Mucosa of rectum (tissue), 2 donors: ENCODE measurements around the gene EFNA4.
A peak's percentile ranks its signal among the peaks of the same experiment; 100 is the strongest.

Source experiments
- H3K27ac ChIP-seq, 2 donors: one replicate each; pipeline ENCODE4 v1.7.0; 2013; ENCODE audit warnings: inconsistent platforms in 2 of 2, low read depth in 2 of 2, low read length in 2 of 2
- H3K27me3 ChIP-seq, 2 donors: one replicate each; pipeline ENCODE4 v1.7.0; 2013; ENCODE audit warnings: low read length in 2 of 2; ENCODE audit not compliant: control insufficient read depth in 2 of 2, insufficient read depth in 2 of 2
- H3K36me3 ChIP-seq, 2 donors: one replicate each; pipeline ENCODE4 v1.7.0; 2013; ENCODE audit warnings: low read length in 2 of 2; ENCODE audit not compliant: control insufficient read depth in 2 of 2, insufficient read depth in 2 of 2
- H3K4me1 ChIP-seq, 2 donors: one replicate each; pipeline ENCODE4 v1.7.0; 2013; ENCODE audit warnings: low read length in 2 of 2, mild to moderate bottlenecking in 1 of 2; ENCODE audit not compliant: control insufficient read depth in 2 of 2, insufficient read depth in 2 of 2
- H3K4me3 ChIP-seq, 2 donors: one replicate each; pipeline ENCODE4 v1.7.0; 2013; ENCODE audit warnings: low read length in 2 of 2
- H3K9ac ChIP-seq, 2 donors: one replicate each; pipeline ENCODE4 v1.7.0; 2013; ENCODE audit warnings: low read length in 2 of 2, low read depth in 1 of 2, mild to moderate bottlenecking in 1 of 2
- H3K9me3 ChIP-seq, 2 donors: one replicate each; pipeline ENCODE4 v1.7.0; 2013; ENCODE audit warnings: low read length in 2 of 2; ENCODE audit not compliant: control insufficient read depth in 2 of 2
- donor health status: healthy.
- donor health status: Normal muscosa, but diverticular disease.

Gene EFNA4

DNA sequence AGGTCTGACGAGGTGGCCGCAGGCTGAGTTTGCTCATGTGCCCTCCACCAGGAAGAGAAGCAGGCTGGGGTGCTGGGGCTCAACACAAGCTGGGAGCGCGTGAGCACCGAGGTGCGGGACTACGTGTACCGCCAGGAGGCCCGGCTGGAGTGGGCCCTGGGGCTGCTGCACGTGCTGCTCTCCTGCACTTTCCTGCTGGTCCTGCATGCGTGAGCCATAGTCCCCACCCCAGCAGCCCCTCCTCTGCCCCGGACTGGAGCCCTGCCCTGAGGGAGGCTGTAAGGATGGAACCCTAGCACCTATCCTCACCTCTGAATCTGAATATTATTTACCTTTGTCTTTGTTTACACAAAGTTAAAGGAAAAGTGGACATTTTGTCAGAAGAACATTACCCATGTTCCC lies 20.2 kb upstream of the EFNA4 start:
- no peaks in the 10 kb centered on the region for H3K27me3 ChIP-seq
- peak overlapping the region; percentile 48 to 74 for H3K9ac ChIP-seq
- H3K4me3 ChIP-seq = peak overlapping the region; percentile 33 to 36
- H3K4me1 ChIP-seq = peaks cover 38 to 44% of the 10 kb centered on the region in 2 donors
- H3K36me3 ChIP-seq = no peaks in the 10 kb centered on the region
- H3K9me3 ChIP-seq = no peaks in the 10 kb centered on the region
- H3K27ac ChIP-seq = peak overlapping the region; percentile 90 to 97

DNA sequence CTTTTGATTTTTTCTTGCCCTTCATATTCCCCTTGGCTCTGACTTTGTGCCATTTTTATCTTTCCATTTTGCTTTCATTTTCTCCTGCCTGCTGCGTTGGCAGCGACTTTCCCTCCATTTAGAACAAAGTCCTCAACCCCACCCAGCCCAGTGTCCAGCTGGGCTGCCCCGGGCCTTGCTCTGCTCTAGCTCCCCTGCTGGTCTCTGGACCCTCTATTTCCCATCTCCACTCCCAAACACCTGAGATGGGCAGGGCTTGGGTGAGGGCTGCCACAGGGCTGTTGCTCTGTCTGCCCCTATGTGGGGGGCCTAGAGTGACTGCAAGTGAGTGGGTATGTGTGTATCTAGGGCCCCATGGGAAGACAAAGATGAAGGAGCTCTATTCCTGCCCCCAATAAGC lies 19.7 kb upstream of the EFNA4 start:
- Histone ChIP-seq H3K4me3 (peak overlapping the region; percentile 33 to 36), H3K9me3 (no peaks in the 10 kb centered on the region), H3K27ac (peak overlapping the region; percentile 90 to 97), H3K36me3 (no peaks in the 10 kb centered on the region), H3K9ac (peak overlapping the region; percentile 52 to 74), H3K27me3 (no peaks in the 10 kb centered on the region), H3K4me1 (peaks cover 36 to 41% of the 10 kb centered on the region in 2 donors)

DNA sequence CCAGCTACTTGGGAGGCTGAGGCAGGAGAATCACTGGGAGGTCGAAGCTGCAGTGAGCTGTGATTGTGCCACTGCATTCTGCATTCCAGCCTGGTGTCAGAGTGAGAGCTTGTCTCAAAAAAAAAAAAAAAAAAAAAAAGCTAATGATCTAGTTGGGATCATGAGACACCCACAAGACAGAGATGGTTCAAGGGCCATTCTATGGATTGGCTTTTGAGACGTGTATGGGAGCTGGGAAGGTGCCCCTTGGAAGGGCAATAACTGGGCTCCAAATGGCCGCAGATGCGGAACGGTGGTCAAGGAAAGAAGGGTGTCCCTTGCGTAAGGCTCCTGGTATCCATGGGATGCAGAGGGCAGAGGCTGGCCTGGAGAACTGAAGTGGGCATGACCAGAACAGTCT lies 19.2 kb upstream of the EFNA4 start:
- peak overlapping the region; percentile 52 to 74 for H3K9ac ChIP-seq
- peaks cover 35 to 41% of the 10 kb centered on the region in 2 donors for H3K4me1 ChIP-seq
- H3K4me3 ChIP-seq = no peak overlapping the region
- H3K36me3 ChIP-seq = no peaks in the 10 kb centered on the region
- H3K27me3 ChIP-seq = no peaks in the 10 kb centered on the region
- peak overlapping the region; percentile 90 to 97 for H3K27ac ChIP-seq
- H3K9me3 ChIP-seq = no peaks in the 10 kb centered on the region

DNA sequence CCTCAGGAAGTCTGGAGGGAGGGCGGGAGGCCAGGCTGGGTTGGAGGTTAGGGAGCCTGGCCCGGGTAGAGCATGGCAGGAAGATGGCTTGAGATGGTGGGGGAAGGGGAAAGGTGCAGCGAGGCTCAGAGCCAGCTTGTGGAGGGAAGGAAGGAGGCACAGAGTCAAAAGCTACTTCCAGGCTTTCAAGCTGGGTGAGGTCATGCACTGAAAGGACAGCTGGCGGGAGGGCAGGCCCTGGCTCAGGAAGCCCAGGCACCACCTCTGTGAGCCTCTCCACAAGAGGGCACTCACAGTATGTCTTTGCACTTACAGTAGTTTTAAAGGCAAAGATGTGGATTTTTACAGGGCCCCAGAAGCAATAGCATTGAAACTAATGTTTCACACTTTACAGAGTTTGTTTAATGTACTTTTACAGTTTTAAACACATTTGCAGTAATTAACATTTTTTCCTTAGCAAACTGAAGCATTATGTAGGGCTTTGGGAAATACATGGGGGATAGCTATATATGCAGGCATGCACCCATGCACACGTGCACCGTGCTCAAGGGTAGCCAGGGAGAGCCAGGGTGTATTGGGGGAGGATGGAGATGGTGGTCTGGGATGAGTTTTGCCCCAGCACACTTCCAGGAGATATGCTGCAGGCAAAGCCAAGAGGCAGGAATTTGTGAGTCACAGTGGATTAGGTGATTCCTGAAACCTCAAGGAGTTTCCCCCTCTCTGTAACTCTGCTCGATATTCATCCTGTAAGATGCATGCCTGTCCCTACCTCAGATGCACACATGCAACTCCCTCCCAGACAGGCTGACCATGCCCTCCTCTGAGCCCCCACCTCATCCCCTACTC lies 18.5 kb upstream of the EFNA4 start:
- H3K4me3 ChIP-seq = no peak overlapping the region
- H3K27ac ChIP-seq = peak overlapping the region; percentile 90 to 97
- peaks cover 40 to 46% of the 10 kb centered on the region in 2 donors for H3K4me1 ChIP-seq
- no peaks in the 10 kb centered on the region for H3K9me3 ChIP-seq
- no peaks in the 10 kb centered on the region for H3K36me3 ChIP-seq
- peak overlapping the region in 1 of 2 donors; percentile 74 for H3K9ac ChIP-seq
- H3K27me3 ChIP-seq = no peaks in the 10 kb centered on the region

DNA sequence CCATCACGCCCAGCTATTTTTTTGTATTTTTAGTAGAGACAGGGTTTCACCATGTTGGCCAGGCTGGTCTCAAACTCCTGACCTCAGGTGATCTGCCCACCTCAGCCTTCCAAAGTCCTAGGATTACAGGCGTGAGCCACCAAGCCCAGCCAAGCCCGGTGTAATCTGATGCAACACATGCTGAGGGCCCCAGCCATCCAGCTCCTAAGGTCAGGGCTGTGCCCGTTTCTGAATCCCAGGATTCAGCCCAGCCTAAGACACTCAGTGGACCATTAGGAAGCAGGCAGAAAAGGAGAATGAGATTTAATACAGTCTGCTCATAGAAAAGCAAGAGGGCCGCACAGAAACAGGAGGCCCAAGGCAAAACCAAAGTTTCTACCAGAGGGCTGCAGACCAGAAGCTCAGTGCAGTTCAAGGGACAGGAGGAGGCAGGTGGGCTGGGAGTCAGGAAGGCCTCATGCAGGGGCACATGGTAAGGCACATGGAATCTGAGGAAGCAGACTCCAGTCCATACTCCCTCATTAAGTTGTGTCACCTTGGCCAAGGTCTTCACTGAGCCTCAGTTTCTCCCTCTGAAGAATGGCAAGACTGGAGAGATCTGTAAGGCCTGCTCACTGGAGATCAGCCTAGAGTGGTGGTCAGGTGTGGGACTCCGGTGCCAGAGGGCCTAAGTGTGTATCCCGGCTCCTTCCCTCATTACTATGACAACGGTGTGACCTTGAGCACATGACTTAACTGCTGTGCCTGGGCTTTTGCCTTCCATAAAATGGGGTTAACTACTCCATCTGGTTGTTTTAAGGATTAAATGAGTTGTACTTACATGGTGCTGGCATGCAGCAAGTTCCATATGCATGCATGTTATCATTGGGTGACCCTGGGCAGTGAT lies 14.8 kb upstream of the EFNA4 start:
- Histone ChIP-seq H3K27ac (no peak overlapping the region), H3K4me1 (peaks cover 51 to 55% of the 10 kb centered on the region in 2 donors), H3K9ac (no peak overlapping the region), H3K36me3 (peaks cover under 1 to 4% of the 10 kb centered on the region in 2 donors), H3K9me3 (no peaks in the 10 kb centered on the region), H3K27me3 (no peaks in the 10 kb centered on the region), H3K4me3 (no peak overlapping the region)

DNA sequence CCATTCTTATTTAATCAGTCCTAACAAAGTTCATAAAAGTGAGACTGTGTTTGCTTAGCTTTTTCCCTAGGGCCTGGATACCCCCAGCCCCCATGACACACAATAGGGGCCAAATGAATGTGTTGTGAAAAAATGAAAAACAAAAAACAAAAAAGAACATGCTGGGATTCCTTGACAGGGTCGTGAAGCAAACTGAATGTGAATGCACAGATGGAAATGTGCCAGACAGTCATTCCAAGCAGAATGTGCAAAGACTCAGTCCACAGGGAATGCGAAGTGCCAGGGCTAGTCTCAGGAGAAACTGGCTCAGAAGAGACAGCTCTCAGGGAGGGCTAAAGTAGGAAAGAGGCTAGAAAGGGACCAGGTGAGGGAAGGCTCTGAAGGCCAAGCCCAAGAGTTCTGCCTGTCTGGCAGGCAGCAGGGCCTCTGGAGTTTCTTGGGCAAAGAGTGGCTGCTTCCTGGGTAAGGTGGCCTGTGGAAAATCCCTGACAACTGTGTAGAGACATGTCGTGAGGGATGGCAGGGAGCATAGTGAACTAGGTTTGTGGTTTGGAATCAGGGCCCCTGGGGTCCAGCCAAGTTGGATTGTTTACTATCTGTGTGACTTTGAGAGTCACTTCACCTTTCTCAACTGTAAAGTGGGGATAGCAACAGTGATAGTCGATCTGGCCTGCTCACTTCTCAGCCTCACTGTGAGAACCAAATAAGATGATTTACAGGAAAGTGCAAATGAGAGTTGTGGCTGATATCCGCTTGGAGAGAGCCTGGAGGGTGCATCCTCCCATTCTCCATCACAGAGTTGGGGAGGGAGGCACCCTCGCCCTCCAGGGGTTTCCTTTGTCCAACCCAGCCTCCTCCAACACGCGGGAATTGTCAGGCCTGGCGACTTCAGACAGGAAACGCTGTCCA lies 13.6 kb upstream of the EFNA4 start:
- Histone ChIP-seq H3K27me3 (no peaks in the 10 kb centered on the region), H3K9me3 (no peaks in the 10 kb centered on the region), H3K9ac (peak overlapping the region; percentile 93 to 94), H3K4me1 (peaks cover 40 to 43% of the 10 kb centered on the region in 2 donors), H3K36me3 (peaks cover 7 to 9% of the 10 kb centered on the region in 2 donors), H3K4me3 (peak overlapping the region; percentile 71 to 85), H3K27ac (peak overlapping the region; percentile 94 to 97)

DNA sequence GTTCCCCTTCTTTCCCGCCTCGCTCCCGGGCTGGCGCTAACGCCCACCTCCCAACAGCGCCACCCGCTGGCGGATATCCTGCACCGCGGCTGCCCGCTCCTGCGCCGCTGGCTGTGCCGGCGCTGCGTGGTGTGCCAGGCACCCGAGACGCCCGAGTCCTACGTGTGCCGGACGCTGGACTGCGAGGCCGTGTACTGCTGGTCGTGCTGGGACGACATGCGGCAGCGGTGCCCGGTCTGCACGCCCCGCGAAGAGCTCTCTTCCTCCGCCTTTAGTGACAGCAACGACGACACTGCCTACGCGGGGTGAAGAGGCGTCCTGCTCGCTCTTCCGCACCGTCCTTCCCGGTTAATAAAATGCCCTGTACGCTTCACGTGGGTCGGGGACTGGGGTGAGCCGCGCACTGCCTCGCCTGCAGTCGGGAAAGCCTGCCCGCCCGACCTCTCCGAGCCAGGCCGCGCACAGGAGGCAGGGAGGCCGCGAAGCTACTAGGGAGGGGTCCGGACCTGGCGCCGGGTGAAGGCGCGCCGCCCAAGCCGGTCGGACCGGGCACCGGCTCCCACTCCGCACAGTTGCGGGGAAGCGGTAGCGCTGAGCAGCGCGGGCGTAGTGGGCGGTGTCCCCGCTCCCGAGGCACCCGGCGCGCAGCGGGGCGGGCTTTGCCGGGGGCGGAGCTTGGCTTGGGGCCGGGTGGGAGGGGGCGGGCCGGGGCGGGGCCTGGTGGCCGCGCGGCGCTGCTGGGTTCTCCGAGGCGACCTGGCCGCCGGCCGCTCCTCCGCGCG lies 12.8 kb upstream of the EFNA4 start, which contains the start of gene ADAM15:
Gene ADAM15 (plus strand): TSS at position 757 of the 782 bp plus-strand sequence. CDS start 71 bp downstream, outside the sequence.
- Histone ChIP-seq H3K9me3 (no peaks in the 10 kb centered on the region), H3K36me3 (peaks cover 11 to 13% of the 10 kb centered on the region in 2 donors), H3K9ac (peak within 1 kb of the TSS; percentile 93 to 94), H3K27ac (peak within 1 kb of the TSS; percentile 94 to 97), H3K27me3 (no peaks in the 10 kb centered on the region), H3K4me1 (peaks cover 34 to 37% of the 10 kb centered on the region in 2 donors), H3K4me3 (peak within 1 kb of the TSS; percentile 83 to 85)

DNA sequence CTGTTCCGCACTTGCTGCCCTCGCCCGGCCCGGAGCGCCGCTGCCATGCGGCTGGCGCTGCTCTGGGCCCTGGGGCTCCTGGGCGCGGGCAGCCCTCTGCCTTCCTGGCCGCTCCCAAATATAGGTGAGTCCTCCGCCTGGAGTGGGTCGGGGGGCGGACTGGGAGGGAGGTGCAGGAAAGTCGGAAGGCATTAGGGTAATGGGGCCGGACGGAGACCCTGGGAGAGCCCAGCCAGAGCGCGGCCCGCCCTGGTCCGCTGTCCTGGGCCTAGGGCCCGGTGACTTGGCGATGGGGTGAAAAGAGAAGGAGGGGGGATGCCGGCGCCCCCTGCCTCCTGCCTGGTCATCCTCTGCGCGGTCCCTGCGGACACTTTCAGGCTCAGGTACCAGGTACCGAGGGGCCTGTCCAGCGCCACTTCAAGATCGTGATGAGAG lies 12.2 kb upstream of the EFNA4 start:
- Histone ChIP-seq H3K36me3 (peaks cover 17 to 18% of the 10 kb centered on the region in 2 donors), H3K9ac (peak overlapping the region; percentile 81 to 87), H3K27ac (peak overlapping the region; percentile 91 to 93), H3K27me3 (no peaks in the 10 kb centered on the region), H3K9me3 (no peaks in the 10 kb centered on the region), H3K4me1 (peaks cover 34 to 37% of the 10 kb centered on the region in 2 donors), H3K4me3 (peak overlapping the region; percentile 78 to 83)
